GM23248 (cell line): ENCODE results near the gene KRT78.

Experiments
- EZH2 ChIP-seq: fragments of 200-600 bp; sonication (generic); IDR thresholded peaks from 2 replicates; pipeline ENCODE4 v1.6.1; 2018; ENCODE audit warnings: antibody characterized with exemption, mild to moderate bottlenecking; ENCODE audit not compliant: insufficient read depth, poor library complexity, severe bottlenecking
- EZH2phosphoT487 ChIP-seq: fragments of 200-600 bp; sonication (generic); IDR thresholded peaks from 2 replicates; pipeline ENCODE4 v1.6.1; 2018; ENCODE audit warnings: antibody characterized with exemption, moderate library complexity, mild to moderate bottlenecking, low read depth; ENCODE audit not compliant: insufficient read depth

GRCh38 chr12:52848661-52849255, at the start of gene KRT78:
- TF ChIP-seq EZH2 = no peak
- no peak for TF ChIP-seq EZH2phosphoT487
